ENCODE measurements around the gene DACT1.

DNA sequence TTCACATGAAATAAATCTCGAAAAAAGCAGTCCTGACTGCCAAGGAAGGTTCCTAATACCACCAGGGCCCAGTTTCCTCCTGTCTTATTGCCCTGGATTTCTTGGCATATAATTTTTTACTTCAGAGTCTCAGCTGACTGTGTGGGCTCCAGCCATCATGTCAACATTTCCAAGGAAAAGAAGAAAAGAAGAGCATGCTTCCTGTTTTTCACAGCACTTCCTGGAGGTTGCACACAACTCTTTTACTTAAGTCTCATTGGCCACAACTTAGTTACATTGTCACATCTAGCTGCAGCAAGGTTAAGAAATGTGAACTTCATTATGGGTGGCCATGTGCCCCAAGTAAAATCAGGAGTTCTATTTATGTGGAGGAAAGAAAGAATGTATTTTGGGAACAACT is 24.3 kb downstream of the DACT1 start:
- TF ChIP-seq, protein P1, sequence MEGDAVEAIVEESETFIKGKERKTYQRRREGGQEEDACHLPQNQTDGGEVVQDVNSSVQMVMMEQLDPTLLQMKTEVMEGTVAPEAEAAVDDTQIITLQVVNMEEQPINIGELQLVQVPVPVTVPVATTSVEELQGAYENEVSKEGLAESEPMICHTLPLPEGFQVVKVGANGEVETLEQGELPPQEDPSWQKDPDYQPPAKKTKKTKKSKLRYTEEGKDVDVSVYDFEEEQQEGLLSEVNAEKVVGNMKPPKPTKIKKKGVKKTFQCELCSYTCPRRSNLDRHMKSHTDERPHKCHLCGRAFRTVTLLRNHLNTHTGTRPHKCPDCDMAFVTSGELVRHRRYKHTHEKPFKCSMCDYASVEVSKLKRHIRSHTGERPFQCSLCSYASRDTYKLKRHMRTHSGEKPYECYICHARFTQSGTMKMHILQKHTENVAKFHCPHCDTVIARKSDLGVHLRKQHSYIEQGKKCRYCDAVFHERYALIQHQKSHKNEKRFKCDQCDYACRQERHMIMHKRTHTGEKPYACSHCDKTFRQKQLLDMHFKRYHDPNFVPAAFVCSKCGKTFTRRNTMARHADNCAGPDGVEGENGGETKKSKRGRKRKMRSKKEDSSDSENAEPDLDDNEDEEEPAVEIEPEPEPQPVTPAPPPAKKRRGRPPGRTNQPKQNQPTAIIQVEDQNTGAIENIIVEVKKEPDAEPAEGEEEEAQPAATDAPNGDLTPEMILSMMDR (IDR thresholded peaks at IDR 0.05; ENCODE audit: insufficient read depth, low read length) = no peak
- TF ChIP-seq, protein P2, sequence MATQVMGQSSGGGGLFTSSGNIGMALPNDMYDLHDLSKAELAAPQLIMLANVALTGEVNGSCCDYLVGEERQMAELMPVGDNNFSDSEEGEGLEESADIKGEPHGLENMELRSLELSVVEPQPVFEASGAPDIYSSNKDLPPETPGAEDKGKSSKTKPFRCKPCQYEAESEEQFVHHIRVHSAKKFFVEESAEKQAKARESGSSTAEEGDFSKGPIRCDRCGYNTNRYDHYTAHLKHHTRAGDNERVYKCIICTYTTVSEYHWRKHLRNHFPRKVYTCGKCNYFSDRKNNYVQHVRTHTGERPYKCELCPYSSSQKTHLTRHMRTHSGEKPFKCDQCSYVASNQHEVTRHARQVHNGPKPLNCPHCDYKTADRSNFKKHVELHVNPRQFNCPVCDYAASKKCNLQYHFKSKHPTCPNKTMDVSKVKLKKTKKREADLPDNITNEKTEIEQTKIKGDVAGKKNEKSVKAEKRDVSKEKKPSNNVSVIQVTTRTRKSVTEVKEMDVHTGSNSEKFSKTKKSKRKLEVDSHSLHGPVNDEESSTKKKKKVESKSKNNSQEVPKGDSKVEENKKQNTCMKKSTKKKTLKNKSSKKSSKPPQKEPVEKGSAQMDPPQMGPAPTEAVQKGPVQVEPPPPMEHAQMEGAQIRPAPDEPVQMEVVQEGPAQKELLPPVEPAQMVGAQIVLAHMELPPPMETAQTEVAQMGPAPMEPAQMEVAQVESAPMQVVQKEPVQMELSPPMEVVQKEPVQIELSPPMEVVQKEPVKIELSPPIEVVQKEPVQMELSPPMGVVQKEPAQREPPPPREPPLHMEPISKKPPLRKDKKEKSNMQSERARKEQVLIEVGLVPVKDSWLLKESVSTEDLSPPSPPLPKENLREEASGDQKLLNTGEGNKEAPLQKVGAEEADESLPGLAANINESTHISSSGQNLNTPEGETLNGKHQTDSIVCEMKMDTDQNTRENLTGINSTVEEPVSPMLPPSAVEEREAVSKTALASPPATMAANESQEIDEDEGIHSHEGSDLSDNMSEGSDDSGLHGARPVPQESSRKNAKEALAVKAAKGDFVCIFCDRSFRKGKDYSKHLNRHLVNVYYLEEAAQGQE (IDR thresholded peaks at IDR 0.05; ENCODE audit: insufficient replicate concordance, low read depth) = no peak
- TF ChIP-seq POLR2AphosphoS5 (IDR thresholded peaks at IDR 0.05; ENCODE audit: low read depth) = no peak
